Muscle of arm (tissue), 12 donors: ENCODE measurements around the gene ZDHHC4. TPM values are rescaled to one million over a fixed set of nuclear protein-coding genes. Genes with fewer than 3 reads are reported as not detected.
"Not testable (repeated sequence)": the region's sequence is repeated elsewhere in the genome, so short reads cannot be mapped to it uniquely, and the experiment has no call there.

ENCODE experiments used
- DNase-seq: peaks from one replicate; pipeline ENCODE4 v3.0.0-alpha.2; 2013
- polyA plus RNA-seq, 12 donors: library from polyadenylated mRNA; unstranded; fragments of 120-200 nt; gene quantifications; one replicate each; pipeline ENCODE4 v1.2.1, GENCODE V29; 2013; ENCODE audit not compliant: insufficient read length in 12 of 12

ZDHHC4 gene
- polyA plus RNA-seq, 12 donors: 21.4 to 57.2 (median 50.1) TPM; not detected in 1

GRCh38 chr7:6630007-6630849, 53.0 kb downstream of the ZDHHC4 start:
- no peak for DNase-seq

GRCh38 chr7:6631605-6632004, 54.4 kb downstream of the ZDHHC4 start:
- DNase-seq: no peak

GRCh38 chr7:6634021-6634420, 56.8 kb downstream of the ZDHHC4 start:
- DNase-seq: no peak

GRCh38 chr7:6634971-6635370, 57.7 kb downstream of the ZDHHC4 start:
- DNase-seq: not testable (repeated sequence)

- DNase-seq: no peak
Measured at GRCh38 chr7:6636741-6637543, 59.7 kb downstream of the ZDHHC4 start, which contains the start of gene ZNF316. TSS of gene ZNF316 (plus strand) at chr7:6637318. CDS start at chr7:6642410, 5,092 bp downstream.

GRCh38 chr7:6637544-6638229, 60.4 kb downstream of the ZDHHC4 start:
- no peak for DNase-seq

Other genes starting within 250 kb of the ZDHHC4 start
- 10 to 100 TPM in 11 of 12 donors, not detected in 1; 10.0 to 22.9 (median 19.4) TPM for gene FAM220A, start 228.5 kb upstream of the ZDHHC4 start, polyA plus RNA-seq
- 1,000 to 10,000 TPM in 1 of 12 donors, 100 to 1,000 TPM in 11; 159 to 1,819 (median 184) TPM for gene RAC1, start 202.9 kb upstream of the ZDHHC4 start, polyA plus RNA-seq
- gene DAGLB, start 129.5 kb upstream of the ZDHHC4 start, polyA plus RNA-seq: 10 to 100 TPM in 10 of 12 donors, 1 to 10 TPM in 1, not detected in 1; 8.4 to 14.3 (median 12.1) TPM
- 100 to 1,000 TPM in 11 of 12 donors, not detected in 1; 167 to 287 (median 196) TPM for gene KDELR2, start 93.3 kb upstream of the ZDHHC4 start, polyA plus RNA-seq
- under 1 TPM in 9 of 12 donors, not detected in 3; 0.07 to 0.57 (median 0.13) TPM for gene GRID2IP, start 26.0 kb upstream of the ZDHHC4 start, polyA plus RNA-seq
- 10 to 100 TPM in 11 of 12 donors, not detected in 1; 15.3 to 33.3 (median 23.5) TPM for gene INTS15, start 12.6 kb downstream of the ZDHHC4 start, polyA plus RNA-seq
- gene ZNF853, start 38.2 kb downstream of the ZDHHC4 start, polyA plus RNA-seq: 10 to 100 TPM in 11 of 12 donors, not detected in 1; 11.2 to 18.5 (median 14.0) TPM
- gene ZNF316, start 59.9 kb downstream of the ZDHHC4 start, polyA plus RNA-seq: 10 to 100 TPM in 11 of 12 donors, not detected in 1; 18.6 to 34.2 (median 21.7) TPM
- gene ZNF12, start 129.5 kb downstream of the ZDHHC4 start, polyA plus RNA-seq: 10 to 100 TPM in 11 of 12 donors, not detected in 1; 14.5 to 28.9 (median 24.0) TPM
- gene RSPH10B2, start 176.6 kb downstream of the ZDHHC4 start, polyA plus RNA-seq: under 1 TPM in 9 of 12 donors, not detected in 3; 0.13 to 0.94 (median 0.38) TPM
- gene CCZ1B, start 248.8 kb downstream of the ZDHHC4 start, polyA plus RNA-seq: 10 to 100 TPM in 11 of 12 donors, not detected in 1; 32.6 to 83.4 (median 42.8) TPM